Stimulated activated CD4-positive, alpha-beta T cell treated with anti-CD3 and anti-CD28 coated beads, Interleukin-1b, Interleukin-23, amount 100 ng/mL, for 24 hours (primary cell): ENCODE data around the gene CKAP2L.

ENCODE experiments used
- DNase-seq, 4 experiments: peaks; one replicate each; pipeline ENCODE4 v3.0.0-alpha.2; 2020; ENCODE audit warnings: low read depth in 4 of 4, low spot score in 1 of 4

The CKAP2L gene

DNA sequence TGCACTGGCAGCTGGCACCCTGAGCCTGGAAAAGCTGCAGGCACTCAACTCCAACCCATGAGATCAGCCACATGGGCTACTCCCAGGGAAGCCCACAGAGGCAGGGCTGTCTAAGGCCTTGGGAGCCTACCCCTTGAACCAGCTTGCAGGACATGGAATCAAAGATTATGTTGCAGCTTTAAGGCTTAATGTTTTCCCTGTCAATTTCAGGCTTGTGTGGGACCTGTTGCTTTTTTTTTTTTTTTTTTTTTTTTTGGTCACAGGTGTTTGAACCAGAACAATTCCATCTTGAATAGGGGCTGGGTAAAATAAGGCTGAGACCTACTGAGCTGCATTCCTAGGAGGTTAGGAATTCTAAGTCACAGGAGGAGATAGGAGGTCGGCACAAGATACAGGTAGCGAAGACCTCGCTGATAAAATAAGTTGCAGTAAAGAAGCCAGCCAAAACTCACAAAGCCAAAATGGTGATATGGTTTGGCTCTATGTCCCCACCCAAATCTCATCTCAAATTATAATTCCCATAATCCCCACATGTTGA lies 27.4 kb upstream of the CKAP2L start:
- DNase-seq, result no peak

DNA sequence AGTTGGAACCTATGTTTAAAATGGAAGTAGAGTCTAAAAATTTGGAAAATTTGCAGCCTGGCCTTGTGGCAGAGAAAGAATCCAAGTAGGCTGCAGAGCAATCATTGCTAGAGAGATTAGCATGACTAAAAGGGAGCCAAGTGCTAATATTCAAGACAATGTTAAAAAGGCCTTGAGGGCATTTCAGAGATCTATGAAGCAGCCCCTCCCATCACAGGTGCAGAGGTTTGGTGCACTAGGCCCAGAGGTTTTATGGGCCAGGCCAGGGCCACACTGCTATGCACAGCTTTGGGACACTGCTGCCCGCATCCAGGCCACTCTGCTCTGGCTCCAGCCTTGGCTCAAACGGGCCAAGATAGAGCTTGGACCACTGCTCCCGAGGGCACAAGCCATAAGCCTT lies 26.6 kb upstream of the CKAP2L start:
- DNase-seq, result no peak

DNA sequence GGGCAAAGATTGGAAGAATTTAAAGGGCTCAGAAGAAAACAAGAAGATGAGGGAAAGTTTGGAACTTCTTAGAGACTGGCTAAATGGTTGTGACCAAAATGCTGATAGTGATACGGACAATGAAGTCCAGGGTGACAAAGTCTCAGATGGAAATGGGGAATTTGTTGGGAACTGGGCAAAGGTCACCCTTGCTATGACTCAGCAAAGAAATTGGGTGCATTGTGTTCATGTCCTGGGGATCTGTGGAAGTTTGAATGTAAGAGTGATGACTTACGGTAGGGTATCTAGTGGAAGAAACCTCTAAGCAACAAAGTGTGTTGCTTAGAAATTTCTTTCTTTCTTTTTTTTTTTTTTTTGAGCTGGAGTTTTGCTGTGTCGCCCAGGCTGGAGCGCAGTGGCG lies 25.9 kb upstream of the CKAP2L start:
- DNase-seq, result no peak

DNA sequence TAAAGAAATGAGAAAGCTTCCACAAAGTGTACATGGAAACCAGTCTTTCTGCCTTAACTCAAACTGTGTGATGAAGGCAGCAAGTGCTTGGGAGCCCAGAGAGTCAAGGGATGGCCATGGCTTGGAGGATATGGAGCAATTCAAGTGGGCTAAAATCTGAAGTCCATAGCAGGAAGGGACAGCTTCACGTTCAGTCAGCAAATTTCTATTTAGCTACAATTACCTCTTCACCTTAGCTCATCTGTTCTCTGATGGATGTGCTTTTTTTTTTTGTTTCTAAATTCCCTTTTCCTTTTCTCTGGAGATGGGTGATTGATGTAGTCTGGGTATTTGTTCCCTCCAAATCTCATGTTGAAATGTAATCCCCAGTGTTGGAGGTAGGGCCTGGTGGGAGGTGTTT lies 24.8 kb upstream of the CKAP2L start:
- no peak for DNase-seq

DNA sequence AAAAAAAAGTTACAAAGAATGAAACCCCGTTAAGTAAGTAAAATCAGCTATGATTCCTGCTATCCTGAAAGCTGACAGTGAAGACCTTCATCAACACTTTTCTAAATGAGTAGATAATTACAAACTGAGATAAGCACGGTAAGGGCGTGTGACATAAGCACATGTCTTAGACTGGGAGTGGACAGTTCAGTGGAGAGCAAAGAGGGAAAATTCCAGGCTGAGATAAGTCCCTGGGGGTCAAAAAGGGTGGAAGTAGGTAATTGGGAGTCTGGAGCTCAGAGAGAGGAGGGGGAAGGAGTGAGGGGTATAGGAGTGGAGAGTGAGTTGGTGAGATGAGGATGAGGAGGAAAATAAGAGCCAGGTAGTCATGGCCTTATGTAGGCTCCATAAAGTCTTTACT lies 24.2 kb upstream of the CKAP2L start:
- no peak for DNase-seq

DNA sequence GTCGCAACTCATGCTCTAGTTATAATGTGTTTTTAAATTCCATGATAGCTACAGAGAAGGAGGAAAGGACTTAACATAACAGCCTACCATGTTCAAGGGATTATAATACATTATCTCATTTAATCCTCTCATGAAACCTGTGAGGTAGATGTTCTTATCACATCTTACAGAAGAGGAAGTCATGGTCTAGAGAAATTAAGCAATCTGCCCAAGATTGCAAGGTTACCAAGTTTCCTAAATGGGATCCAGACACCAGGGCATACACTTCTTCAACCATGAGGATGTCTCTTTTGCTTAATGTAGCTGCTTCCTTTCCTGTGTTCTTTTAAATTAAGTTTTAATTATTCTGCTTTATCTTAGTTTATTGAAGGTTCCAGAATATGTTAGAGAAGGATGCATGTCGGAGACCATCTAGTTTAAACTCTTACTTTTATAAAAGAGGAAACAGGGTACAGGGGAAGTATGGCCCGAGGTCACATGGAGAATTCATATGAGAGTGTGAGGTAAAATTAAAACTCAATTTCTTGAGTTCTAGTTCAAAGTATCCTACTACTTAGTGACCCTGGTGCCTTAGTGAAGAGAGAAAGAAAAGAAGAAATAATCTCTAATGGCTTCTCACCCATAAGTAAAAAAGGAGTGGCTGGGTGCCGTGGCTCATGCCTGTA lies 23.5 kb upstream of the CKAP2L start:
- DNase-seq, result no peak

DNA sequence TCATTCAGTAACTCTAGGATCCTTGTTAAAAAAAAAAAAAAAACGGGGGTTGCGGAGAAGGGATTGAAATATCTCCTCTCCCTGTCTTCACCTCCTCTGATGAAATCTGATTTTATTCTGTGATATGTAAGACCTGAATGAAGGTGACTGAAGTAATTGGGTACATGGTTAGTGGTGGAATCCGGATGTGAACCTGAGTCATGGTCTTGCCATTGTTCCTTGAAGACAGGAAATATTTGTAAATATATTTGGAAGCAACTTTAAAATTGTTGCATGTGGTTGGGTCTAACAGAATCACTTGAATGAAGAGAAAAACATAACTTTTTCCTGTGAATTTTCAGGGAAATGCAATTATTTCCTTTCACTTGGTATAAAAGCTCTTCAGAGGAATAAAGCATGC lies 22.9 kb upstream of the CKAP2L start:
- no peak for DNase-seq

DNA sequence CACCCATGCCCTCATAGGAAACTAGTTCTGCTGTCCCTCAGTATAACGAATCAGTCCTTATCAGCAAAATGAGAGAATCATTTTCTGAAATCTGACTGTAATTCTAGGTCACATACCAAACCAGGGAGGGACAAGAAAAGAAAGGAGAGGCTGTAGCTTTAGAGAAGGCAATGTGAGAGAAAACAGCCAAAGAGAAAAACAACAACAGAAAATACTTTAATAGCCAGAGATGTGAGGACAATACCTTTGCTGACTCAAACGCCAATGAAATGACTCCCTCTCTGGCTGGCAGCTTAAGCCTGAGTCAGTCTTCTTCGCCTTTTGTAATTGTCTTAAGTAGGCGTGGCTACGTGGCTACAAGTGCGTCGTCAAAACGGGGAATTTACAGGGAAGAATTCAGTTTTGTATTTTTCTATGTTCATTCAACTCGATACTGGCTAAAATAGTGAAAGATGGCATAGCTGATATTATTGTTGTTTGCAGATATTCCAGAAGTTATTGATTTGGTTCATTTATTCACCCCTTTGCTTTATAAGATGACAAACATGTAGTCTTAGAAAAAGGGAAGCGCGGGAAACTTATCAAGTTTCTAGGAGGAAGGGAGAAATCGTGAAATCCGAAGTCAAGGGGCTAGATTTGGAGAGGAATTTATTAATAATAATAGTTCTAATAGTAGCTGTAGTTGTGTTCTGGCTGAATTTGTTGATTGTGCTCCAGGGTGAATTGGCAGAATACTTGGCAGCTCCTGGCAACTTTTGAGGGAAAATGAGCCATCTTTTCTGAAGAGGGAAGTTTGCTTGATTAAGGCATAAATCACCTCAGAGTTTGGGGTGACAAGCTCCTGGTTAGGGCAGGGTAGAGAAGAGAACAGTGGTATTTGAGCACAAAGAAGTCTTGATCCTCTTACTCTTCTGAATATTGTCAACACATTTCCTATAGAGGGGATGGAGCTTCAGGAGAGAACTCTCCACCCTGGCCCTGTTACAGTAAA lies 20.1 kb upstream of the CKAP2L start, which contains the start of gene IL1A:
Gene IL1A, minus strand, starts transcription at position 295 of the 991 bp plus-strand sequence. CDS start 723 bp downstream, outside the sequence.
- no peak for DNase-seq

DNA sequence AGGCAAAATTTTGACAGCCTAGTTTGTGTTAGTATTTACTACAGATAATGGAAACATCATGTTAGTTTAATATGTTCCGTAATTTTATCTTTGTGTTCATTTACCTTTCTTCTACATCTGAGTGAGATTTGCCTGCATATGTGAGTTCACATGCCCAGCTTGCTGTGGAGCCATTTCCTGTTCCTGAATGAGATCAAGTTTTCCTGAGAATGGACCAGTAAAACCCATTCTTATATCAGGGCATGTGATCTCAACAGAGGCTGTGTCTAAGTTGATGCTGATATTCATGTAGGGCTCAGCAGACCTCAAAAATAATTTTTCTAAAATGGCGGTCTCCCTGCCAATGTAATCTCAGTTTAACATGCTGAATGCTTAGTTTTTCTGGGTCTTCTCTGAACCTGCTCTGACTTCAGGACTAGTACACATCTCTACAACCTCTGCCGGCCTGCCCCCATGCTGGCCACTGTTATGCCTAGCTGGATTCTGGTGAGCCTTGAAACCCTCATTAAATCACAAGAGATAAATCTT lies 18.8 kb upstream of the CKAP2L start:
- no peak for DNase-seq

DNA sequence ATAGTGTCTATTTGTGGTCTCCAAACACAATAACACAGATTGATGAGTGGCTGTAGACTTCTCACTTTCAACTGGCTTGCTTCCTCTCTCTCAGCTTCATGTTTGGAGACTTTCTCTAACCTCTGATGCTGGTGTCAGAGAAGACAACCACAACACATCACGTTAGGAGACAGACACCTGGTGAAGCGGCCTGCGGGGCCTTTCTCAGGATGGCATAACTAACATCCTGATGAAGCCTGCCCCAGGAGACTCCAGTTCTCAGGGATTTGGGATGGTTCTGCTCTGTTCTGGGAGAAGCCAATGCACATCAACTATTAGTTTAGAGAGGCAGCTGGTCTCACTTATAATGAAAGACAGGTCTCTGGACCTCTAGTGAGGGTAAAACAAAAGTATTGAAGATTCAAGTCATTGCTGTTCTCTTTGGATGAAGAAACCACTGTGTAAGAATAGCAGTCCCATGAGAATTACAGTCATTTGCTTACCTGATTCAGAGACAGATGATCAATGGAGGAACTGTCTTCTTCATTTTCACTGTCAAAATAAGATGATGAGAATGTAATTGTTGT lies 17.9 kb upstream of the CKAP2L start:
- DNase-seq, result no peak

DNA sequence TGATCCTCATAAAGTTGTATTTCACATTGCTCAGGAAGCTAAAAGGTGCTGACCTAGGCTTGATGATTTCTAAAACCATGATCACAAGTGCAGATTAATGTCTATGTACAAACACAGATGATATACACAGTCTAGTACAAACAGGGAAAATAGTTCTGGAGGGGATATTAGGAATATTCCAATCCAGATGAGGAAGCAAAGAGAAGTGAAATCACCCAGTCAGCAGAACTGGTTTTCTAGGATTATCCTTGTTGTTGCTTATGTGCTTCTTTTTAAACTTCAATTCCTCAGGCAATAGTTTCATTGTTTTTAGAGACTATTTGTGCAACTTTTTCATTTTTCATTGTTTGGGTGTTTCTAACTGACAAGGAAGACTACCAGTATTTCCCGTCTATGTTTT lies 15.2 kb upstream of the CKAP2L start:
- DNase-seq, result no peak

DNA sequence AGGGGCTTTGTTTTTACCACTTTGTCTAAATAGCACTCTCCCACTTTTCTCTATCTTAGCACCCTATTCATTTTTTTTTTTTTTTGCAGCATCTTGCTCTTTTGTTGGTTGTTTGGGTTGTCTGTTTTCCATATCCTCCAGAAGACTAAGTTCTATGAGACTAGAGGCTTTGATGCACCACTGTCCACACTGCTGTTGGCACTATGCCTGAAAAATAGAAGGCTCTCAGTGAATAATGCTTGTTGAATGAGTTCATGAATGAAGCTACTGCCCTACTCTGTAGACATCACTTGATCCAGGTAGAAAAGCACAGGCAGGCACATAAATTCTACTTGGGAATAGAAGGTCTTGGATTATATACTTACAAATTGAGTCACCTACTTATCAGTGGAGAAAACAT lies 12.6 kb upstream of the CKAP2L start:
- no peak for DNase-seq

DNA sequence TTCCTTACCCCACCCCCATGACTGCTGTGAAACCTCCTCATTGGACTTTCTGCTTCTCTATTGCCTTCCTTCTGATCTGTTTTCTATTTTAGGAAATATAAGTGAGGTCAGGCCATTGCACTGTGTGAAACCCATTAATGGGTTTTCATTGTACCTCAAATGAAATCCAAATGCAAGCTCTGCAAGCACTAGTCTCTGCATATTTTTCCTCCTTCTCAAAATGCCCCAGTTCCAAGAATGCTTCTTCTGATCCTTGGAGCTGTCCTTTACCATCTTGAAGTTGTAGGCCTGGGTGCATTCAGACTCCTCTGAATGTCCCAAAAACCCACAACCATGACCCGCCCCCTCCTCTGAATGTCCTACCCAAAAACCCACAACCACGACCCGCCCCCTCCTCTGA lies 11.7 kb upstream of the CKAP2L start:
- DNase-seq, result no peak

DNA sequence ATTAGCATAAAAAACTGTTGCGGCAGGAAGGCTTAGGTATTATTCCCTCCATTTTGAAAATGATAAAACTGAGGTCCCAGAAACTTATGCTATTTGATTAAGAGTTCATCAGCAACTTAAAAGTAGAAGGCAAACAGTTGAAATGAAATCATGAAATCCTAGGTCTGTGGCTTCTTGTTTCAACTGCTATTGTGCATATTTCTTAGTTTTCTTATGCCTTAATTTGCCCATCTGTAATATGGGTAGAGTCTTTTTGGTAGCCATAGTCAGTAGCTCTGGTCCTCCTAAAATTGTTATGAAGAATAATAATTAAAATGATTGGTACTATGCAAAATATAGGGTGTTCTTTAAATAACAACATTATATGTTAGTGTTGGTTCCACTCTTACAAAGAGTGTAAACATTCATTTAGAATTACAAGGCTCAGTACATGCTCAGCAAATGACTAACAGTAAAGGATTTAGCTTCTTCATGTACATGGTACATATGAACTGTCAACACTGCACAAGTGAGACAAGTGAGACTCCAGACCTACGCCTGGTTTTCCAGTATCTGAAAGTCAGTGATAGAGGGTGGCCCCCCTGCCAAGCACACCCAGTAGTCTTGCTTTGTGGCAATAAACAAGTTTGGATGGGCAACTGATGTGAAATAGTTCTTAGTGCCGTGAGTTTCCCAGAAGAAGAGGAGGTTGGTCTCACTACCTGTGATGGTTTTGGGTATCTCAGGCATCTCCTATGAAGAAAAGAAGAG lies 10.3 kb upstream of the CKAP2L start:
- DNase-seq, result no peak

DNA sequence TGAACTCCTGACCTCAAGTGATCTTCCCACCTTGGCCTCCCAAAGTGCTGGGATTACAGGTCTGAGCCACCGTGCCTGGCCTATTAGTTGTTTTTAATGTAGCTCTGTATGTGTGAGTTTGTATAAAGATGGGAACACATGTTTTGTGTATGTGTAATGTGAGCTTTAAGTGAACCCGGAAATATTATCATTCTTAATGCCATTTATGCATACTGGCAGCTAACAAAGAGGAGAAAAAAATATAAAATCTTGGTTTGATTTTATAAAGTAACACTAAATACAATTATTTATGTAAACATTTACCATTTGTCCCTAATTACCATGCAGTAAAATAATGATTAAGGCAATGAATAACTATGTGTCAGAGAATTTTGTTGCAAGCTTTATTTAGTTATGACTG lies 9.1 kb upstream of the CKAP2L start:
- no peak for DNase-seq

DNA sequence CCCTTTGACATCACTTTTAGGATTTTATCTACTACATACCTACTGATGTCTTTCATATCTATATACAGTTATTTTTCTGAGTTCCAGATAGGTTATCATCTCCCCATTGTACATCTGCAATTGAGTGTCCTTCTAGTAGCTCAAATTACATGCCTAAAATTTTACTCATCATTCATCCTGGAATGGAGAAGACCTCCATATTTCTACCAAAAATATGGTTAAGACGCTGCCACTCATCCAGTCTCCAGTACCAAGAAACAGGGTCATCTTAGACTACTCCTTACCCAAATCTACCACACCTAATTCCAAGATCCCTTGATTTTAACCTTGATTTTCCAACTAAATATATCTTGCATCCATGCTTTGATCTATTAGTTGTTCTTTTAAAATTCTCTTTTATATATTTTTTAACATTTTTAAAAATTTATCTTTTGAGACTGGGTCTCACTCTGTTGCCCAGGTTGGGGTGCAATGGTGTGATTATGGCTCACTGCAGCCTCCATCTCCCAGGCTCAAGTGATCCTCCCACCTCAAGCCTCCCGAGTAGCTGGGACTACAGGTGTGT lies 8.6 kb upstream of the CKAP2L start:
- DNase-seq, result no peak

DNA sequence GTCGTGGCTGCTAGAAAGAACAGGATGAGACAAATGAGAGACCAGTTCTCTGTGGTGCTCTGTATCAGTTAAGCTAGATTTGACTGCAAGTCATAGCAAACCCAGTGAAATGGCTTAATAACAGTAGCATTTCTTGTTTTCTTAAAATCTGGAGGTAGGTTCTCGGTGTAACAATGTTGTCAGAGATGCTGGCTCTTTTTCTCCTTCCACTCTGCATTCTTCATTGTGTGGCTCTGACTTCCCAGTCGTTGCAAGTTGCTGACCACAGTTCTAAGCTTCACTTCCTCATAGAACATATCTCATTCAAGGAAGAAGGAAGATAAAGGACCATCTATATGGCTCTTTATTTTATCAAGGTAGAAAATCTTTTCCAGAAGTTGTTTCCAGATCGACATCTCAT lies 7.9 kb upstream of the CKAP2L start:
- DNase-seq, result no peak

DNA sequence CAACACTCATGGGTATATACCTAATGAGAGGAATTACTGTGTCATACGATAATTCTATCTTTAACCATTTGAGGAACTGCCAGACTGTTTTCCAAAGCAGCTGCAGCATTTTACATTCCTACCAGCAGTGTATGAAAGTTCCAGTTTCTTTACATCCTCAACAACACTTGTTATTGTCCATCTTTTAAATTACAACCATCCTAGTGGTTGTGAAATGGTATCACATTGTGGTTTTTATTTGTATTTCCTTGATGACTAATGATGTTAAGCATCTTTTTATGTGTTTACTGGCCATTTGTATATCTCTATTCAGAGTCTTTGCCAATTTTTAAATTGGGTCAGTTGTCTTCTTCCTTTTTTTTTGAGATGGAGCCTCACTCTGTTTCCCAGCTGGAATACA lies 4.0 kb upstream of the CKAP2L start:
- no peak for DNase-seq

DNA sequence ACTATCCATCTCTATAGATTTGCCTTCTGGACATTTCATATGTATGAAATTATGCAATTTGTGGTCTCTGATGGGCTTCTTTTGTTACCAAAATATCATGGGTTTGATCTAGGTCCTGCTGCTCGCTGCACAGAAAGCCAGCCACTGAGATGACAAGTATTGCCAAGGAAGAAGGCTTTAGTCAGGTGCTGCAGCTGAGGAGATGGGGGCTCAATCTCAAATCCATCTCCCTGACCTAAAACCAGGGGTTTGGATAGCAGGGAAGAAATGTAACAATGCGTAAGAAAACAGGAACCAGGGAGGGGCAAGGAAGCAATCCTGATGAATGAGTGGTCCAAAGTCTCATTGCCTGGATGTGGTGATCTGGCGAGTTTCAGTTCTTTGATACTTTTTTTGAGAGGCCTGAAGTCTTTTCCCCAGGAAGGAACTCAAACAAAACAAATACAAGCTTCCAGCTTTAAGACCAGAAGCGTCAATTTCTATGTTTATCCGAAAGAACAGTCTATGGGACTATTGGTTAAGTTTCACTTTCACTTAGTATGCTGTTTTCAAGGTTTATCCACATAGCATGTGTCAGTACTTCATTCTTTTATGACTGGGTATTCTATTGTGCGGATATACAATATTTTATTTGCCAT lies 3.4 kb upstream of the CKAP2L start:
- DNase-seq, result no peak

DNA sequence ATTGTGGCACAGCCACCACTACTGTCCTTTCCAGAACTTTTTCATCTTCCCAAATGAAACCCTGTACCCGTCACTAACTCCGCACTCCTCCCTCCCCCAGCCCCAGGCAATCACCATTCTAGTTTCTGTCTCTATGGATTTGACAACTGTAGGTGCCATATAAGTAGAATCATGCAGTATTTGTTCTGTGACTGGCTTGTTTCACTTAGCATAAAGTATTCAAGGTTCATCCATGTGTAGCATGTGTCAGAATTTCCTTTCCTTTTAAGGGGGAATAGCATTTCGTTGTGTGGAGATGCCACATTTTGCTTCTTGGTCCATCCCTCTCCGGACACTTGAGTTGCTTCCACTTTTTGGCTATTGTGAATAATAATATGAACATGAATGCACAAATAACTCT lies 842 bp upstream of the CKAP2L start:
- no peak for DNase-seq
